ENCODE measurements around the gene NQO1. TPM values are rescaled to one million over a fixed set of nuclear protein-coding genes. Genes with fewer than 3 reads are reported as not detected.

NQO1 gene
- total and polyA plus RNA-seq, 4 donors: 0.92 to 5.5 (median 1.9) TPM

DNA sequence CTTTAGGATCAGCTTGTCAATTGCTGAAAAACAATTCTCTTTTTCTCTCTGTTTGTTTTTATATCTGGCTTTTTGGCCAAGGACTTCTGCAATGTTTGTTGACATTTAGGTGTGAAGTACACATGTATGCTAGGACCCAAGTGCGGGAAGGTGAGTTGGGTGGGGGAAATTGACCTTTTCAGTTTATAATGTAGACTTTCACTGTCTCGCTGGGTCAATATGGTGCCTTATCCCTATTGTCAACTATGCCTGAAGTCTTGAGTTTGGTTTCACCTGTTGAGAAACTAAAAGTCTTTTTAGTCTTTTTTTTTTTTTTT lies 45.2 kb upstream of the NQO1 start:
- WGBS: 52% methylated on average over 2 of the region's 2 CpGs
- H3K4me3 ChIP-seq (ENCODE audit: low read depth in 1 of 3, low read length in 3 of 3): no peak overlapping the region
- H3K4me1 ChIP-seq (ENCODE audit: control insufficient read depth in 4 of 4, insufficient read depth in 4 of 4, low read length in 3 of 4): peaks cover 0 to 8% (median 3%) of the 10 kb centered on the region in 4 donors
- no peak for DNase-seq (ENCODE audit: low spot score)
- no peak overlapping the region for H3K9ac ChIP-seq (ENCODE audit: low read depth in 1 of 2, low read length in 2 of 2)
- H3K27me3 ChIP-seq (ENCODE audit: control insufficient read depth in 4 of 4, insufficient read depth in 4 of 4, low read length in 3 of 4): no peaks in the 10 kb centered on the region
- H3K27ac ChIP-seq (ENCODE audit: low read depth in 1 of 2, low read length in 2 of 2): no peak overlapping the region
- H3K9me3 ChIP-seq (ENCODE audit: control insufficient read depth in 4 of 4, low read length in 3 of 4): peaks cover 0 to 6% (median 1%) of the 10 kb centered on the region in 4 donors
- TF ChIP-seq FOXA2 (IDR thresholded peaks at IDR 0.05) (peak; percentile 11), EGR1 (IDR thresholded peaks at IDR 0.05; ENCODE audit: low read depth in 2 of 2) (no peak), NR2F2 (IDR thresholded peaks at IDR 0.05) (no peak), JUND (IDR thresholded peaks at IDR 0.05) (no peak), RAD21 (IDR thresholded peaks at IDR 0.05) (no peak), SP1 (IDR thresholded peaks at IDR 0.05) (no peak), TAF1 (conservative IDR thresholded peaks at IDR 0.05) (no peak)
- TF ChIP-seq, protein P1, sequence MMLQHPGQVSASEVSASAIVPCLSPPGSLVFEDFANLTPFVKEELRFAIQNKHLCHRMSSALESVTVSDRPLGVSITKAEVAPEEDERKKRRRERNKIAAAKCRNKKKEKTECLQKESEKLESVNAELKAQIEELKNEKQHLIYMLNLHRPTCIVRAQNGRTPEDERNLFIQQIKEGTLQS (IDR thresholded peaks at IDR 0.05): no peak
- TF ChIP-seq, protein P2, sequence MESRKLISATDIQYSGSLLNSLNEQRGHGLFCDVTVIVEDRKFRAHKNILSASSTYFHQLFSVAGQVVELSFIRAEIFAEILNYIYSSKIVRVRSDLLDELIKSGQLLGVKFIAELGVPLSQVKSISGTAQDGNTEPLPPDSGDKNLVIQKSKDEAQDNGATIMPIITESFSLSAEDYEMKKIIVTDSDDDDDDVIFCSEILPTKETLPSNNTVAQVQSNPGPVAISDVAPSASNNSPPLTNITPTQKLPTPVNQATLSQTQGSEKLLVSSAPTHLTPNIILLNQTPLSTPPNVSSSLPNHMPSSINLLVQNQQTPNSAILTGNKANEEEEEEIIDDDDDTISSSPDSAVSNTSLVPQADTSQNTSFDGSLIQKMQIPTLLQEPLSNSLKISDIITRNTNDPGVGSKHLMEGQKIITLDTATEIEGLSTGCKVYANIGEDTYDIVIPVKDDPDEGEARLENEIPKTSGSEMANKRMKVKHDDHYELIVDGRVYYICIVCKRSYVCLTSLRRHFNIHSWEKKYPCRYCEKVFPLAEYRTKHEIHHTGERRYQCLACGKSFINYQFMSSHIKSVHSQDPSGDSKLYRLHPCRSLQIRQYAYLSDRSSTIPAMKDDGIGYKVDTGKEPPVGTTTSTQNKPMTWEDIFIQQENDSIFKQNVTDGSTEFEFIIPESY (IDR thresholded peaks at IDR 0.05): no peak
- H3K36me3 ChIP-seq (ENCODE audit: control insufficient read depth in 4 of 4, insufficient read depth in 3 of 4, low read depth in 1 of 4, low read length in 3 of 4): peaks cover 0 to 3% (median 0%) of the 10 kb centered on the region in 4 donors

DNA sequence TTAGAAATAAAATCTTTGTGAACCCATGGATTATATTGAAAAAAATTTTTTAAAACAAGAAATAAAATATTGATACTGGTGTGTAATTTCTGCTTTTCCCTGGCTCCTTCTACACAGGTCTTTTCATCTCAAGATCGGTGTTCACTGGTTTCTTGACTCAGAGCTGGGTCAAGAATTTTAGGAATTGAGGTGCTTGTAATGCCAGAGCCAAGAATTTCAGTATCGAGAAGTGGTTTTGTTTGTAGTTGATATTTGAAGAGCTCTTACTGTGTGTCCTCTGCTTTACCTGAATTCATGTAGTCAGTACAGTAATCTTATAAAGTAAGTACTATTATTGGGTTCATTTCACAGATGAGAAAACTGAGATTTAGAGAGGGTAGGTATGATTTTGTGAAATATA lies 43.0 kb upstream of the NQO1 start:
- Histone ChIP-seq H3K4me3 (ENCODE audit: low read depth in 1 of 3, low read length in 3 of 3) (no peak overlapping the region), H3K27ac (ENCODE audit: low read depth in 1 of 2, low read length in 2 of 2) (no peak overlapping the region), H3K9me3 (ENCODE audit: control insufficient read depth in 4 of 4, low read length in 3 of 4) (no peaks in the 10 kb centered on the region), H3K4me1 (ENCODE audit: control insufficient read depth in 4 of 4, insufficient read depth in 4 of 4, low read length in 3 of 4) (peaks cover 0 to 8% (median 3%) of the 10 kb centered on the region in 4 donors), H3K9ac (ENCODE audit: low read depth in 1 of 2, low read length in 2 of 2) (no peak overlapping the region), H3K36me3 (ENCODE audit: control insufficient read depth in 4 of 4, insufficient read depth in 3 of 4, low read depth in 1 of 4, low read length in 3 of 4) (no peaks in the 10 kb centered on the region), H3K27me3 (ENCODE audit: control insufficient read depth in 4 of 4, insufficient read depth in 4 of 4, low read length in 3 of 4) (no peaks in the 10 kb centered on the region)
- 50% methylated on average over 2 of the region's 2 CpGs for WGBS
- no peak for DNase-seq (ENCODE audit: low spot score)
- no peak for TF ChIP-seq RXRA (IDR thresholded peaks at IDR 0.05)
- no peak for TF ChIP-seq SP1 (IDR thresholded peaks at IDR 0.05)
- no peak for TF ChIP-seq RAD21 (IDR thresholded peaks at IDR 0.05)
- TF ChIP-seq NR2F2 (IDR thresholded peaks at IDR 0.05): no peak
- no peak for TF ChIP-seq HNF4A (conservative IDR thresholded peaks at IDR 0.05)
- no peak for TF ChIP-seq YY1 (IDR thresholded peaks at IDR 0.05)
- no peak for TF ChIP-seq HNF4G (IDR thresholded peaks at IDR 0.05)
- no peak for TF ChIP-seq EGR1 (IDR thresholded peaks at IDR 0.05; ENCODE audit: low read depth in 2 of 2)
- TF ChIP-seq FOXA1 (IDR thresholded peaks at IDR 0.05): no peak
- TF ChIP-seq FOXA2 (IDR thresholded peaks at IDR 0.05): no peak
- TF ChIP-seq, protein P3, sequence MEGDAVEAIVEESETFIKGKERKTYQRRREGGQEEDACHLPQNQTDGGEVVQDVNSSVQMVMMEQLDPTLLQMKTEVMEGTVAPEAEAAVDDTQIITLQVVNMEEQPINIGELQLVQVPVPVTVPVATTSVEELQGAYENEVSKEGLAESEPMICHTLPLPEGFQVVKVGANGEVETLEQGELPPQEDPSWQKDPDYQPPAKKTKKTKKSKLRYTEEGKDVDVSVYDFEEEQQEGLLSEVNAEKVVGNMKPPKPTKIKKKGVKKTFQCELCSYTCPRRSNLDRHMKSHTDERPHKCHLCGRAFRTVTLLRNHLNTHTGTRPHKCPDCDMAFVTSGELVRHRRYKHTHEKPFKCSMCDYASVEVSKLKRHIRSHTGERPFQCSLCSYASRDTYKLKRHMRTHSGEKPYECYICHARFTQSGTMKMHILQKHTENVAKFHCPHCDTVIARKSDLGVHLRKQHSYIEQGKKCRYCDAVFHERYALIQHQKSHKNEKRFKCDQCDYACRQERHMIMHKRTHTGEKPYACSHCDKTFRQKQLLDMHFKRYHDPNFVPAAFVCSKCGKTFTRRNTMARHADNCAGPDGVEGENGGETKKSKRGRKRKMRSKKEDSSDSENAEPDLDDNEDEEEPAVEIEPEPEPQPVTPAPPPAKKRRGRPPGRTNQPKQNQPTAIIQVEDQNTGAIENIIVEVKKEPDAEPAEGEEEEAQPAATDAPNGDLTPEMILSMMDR (IDR thresholded peaks at IDR 0.05; ENCODE audit: low read depth, low read length, missing input control): no peak
- TF ChIP-seq, protein P4, sequence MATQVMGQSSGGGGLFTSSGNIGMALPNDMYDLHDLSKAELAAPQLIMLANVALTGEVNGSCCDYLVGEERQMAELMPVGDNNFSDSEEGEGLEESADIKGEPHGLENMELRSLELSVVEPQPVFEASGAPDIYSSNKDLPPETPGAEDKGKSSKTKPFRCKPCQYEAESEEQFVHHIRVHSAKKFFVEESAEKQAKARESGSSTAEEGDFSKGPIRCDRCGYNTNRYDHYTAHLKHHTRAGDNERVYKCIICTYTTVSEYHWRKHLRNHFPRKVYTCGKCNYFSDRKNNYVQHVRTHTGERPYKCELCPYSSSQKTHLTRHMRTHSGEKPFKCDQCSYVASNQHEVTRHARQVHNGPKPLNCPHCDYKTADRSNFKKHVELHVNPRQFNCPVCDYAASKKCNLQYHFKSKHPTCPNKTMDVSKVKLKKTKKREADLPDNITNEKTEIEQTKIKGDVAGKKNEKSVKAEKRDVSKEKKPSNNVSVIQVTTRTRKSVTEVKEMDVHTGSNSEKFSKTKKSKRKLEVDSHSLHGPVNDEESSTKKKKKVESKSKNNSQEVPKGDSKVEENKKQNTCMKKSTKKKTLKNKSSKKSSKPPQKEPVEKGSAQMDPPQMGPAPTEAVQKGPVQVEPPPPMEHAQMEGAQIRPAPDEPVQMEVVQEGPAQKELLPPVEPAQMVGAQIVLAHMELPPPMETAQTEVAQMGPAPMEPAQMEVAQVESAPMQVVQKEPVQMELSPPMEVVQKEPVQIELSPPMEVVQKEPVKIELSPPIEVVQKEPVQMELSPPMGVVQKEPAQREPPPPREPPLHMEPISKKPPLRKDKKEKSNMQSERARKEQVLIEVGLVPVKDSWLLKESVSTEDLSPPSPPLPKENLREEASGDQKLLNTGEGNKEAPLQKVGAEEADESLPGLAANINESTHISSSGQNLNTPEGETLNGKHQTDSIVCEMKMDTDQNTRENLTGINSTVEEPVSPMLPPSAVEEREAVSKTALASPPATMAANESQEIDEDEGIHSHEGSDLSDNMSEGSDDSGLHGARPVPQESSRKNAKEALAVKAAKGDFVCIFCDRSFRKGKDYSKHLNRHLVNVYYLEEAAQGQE (IDR thresholded peaks at IDR 0.05): no peak
- TF ChIP-seq TAF1 (conservative IDR thresholded peaks at IDR 0.05): no peak
- TF ChIP-seq JUND (IDR thresholded peaks at IDR 0.05): no peak
